IPS DF 4.7 (cell line): ENCODE measurements around the gene FREM2.
A peak's percentile ranks its signal among the peaks of the same experiment; 100 is the strongest.

Source experiments
- DNase-seq: peaks from one replicate; pipeline ENCODE4 v3.0.0-alpha.2; 2013; ENCODE audit warnings: low spot score; ENCODE audit errors: extremely low read depth

Gene FREM2

DNA sequence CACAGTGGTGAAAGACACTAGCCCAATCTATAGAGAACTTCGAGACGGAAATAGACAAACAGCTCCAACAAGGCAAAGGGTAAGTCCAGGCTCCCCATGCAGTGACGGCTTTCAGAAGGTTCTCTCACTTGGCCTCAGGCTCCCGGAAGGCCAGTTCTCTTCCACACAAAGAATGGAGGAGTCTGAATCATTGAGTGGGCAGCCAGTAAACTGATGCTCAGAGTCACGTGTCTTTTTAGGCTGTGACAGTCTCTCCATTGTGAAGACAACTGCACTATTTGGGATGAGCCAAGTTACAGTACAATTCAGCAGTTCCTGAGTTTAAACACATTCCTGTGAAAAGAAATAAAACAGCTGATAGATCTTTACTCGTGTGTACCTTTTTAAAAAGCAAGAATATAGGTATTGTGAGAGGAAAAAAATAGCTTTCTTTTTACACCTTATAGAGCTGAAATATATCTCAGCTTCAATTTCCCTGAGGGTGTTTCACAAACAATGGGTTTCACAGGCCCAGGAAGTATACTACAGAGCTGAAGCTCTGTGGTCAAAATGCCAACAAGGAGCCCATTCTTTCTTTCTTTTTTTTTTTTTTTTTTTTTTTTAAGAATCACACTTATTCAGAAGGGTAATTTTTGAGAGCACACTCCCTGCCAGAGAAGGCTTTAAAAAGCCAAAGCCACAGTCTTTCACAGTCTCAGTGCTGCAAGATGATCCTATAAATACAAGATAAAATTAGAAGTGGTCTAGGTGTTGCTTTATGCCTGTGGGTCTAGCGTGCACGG, 135.1 kb downstream of the FREM2 start:
- no peak for DNase-seq

GRCh38 chr13:38824342-38824741, 137.5 kb downstream of the FREM2 start:
- no peak for DNase-seq

DNA sequence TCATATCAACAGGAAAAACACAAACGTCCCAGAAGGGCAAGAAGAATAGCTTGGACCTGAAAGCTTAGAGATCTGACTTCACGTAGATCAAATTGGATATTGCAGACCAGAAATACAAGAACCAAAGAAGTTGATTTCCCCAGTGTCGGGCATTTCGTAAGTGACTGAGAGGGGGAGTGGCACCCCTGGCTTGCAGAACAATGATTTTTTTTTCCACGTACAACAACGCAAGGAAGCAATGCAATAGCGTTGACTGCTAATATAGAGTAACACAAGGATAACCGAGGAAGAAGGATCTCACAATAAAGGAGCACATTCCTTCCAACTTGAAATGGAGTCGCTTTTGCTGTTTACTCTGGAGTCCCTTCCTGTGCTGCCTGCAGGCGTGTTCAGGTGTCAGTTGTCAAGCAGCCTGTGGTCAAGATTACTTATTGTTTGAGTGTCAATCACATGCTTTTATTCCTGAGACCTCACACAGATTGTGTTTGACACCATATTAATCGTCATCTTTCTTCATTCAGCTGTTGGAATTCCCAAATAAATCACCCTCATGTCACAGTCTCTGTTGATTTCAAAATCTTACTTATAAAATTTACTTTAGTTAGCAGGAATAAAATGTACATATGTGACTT, 139.4 kb downstream of the FREM2 start:
- DNase-seq = no peak

DNA sequence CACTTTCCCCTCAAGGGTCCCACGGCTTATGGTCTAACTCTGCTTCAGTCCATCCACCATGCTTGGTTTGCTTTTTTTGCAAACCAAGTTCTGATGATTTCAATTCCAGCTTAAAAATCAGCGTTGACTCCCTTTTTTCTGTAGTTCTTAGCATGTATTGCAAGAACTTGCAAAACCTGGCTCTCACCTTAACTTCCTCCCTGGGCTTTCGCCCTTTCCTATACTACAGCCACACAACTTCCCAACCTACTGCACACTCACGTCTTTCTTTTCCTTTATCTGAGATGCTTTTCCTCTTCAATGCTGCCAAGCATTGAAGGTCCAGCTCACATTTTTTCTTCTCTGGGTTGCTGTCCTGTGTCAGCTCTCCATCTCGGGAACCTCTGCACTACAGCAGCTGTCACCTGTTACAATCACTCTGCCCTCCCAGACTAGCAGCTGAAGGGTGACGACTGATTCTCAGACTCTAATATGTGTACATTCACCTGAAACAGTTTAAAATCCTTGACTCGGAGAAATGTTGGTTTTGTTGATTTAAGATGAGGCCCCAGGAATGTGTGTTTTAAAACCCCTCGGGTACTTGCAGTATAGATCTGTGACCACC, 143.7 kb downstream of the FREM2 start:
- no peak for DNase-seq

DNA sequence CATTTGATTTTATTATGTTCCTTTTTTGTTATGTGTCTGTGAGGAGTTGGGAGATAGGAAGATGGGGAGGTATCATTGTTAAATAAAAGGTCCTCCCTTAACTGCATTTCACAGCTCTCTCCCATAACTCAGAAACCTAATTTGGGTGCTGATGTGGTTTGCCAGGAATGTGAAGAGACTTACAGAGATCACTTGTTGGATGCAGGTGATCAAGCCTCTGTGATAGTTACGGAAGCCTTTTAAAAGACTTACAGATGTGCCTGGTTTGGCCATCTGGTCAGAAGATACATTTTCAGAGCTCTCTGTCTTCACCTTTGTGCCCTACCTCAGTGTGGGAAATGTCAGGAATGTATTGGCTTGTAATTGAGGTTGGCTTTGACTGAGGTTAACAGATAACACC, 157.7 kb downstream of the FREM2 start:
- DNase-seq = no peak

- DNase-seq = no peak
These were observed 161.5 kb downstream of the FREM2 start for GRCh38 chr13:38848360-38848759.

- no peak for DNase-seq
These were observed 162.4 kb downstream of the FREM2 start for GRCh38 chr13:38849315-38849714.

DNA sequence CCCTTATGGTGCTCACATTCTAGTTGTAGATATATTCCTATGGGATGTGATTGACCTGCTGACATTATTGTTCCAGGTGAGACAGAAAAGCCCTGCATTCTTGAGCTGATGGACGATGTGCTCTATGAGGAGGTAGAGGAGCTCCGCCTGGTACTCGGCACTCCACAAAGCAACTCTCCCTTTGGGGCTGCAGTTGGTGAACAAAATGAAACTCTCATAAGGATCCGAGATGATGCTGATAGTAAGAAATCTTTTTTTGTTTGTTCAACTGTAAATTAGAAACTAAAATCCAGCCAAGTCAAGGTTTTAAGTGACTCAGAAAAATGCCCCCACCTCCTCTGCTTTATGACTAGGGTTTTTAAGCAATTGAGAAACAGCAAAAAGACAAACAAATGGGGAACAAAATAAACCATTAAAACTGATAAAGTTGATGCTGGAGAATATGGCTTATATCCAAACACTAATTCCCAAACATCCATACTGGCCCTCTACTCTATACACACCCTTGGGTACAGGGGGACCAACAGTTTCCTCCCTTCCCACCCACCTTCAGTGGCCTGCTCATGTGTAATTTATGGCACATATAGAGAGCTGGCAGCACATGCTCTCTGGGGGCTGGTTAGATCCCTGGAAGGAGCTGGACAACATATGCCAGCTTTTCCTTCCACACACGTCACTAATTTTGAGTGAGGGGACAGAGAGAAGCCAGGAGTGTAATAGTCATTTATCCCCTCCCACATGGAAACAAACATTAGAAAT, 164.2 kb downstream of the FREM2 start:
- DNase-seq = no peak

DNA sequence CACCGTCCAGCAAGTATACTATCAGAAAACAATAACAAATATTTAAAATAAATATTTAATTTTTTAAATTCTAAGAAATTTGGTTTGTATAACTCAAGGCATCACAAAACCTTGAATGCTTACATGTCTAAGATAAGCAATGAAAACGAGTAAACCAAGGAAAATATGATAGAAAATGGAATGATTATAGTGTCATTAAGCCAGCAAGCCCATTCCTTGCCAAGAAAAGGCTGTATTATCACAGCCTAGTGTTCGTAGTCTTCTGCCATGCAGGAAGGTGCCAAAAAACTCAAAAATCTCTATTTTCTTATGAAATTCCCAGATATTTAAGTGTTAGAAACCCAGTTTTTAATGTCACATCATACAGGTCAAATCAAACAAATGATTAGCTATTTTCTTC, 167.3 kb downstream of the FREM2 start:
- DNase-seq = no peak

- no peak for DNase-seq
These were observed 169.2 kb downstream of the FREM2 start for GRCh38 chr13:38856065-38856464.

GRCh38 chr13:38862443-38862842, 175.6 kb downstream of the FREM2 start:
- no peak for DNase-seq

- DNase-seq = no peak
These were observed 176.7 kb downstream of the FREM2 start for GRCh38 chr13:38863536-38863935.

GRCh38 chr13:38866649-38867048, 179.8 kb downstream of the FREM2 start:
- DNase-seq = no peak

GRCh38 chr13:38868399-38868798, 181.5 kb downstream of the FREM2 start:
- no peak for DNase-seq

DNA sequence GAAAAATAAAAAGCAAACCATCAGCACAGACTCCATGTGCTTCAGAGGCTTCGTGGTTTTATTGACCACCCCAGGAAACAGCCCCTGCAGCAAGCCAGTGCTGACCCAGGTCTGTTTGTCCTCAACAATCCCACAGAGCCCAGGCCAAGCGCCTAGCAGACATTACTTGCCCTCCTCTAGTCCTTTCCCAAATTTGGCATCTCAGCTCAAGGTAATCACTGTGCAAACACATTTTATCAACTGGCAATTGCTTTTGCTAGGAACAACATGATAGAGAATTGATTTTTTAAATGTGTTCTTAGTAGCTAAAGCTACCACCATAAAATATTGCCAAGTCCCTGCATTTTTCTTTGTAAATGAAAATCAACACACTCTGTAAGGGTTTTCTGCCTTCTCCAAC, 182.0 kb downstream of the FREM2 start:
- DNase-seq = no peak

DNA sequence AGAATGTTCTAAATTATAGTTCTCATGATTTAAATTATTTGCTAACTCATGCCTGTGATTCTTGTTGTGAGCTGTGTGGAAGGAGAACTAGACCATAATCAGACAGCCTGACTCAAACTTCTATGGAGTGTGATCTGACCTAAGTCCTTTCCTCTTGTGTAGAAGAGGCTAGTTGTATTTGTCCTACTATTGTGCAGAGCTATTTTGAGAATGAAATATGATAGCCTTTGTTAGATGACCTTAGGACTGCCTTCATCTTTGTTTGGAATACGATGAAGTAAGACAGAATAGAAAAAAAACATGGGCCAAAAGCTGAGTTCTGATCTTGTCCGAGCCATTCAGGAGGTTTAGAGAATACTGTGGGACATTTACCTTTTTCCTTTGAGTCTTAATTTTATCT, 184.4 kb downstream of the FREM2 start:
- DNase-seq = no peak

DNA sequence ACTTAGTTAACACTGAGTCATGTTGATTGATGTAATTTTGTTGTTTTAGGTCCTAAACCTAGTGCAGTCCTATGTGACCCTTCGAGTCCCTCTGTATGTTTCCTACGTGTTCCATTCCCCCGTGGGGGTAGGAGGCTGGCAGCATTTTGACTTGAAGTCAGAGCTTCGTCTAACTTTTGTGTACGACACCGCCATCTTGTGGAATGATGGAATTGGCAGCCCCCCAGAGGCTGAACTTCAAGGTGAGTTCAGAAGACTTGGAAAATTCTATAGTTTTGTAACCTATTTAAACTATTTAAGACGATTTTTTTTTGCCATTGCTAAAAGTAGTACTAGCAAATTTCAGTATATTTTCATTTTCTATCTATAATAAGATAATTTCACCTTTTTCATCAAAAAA, 185.8 kb downstream of the FREM2 start:
- peak; percentile 44 for DNase-seq

- no peak for DNase-seq
These were observed 188.5 kb downstream of the FREM2 start for GRCh38 chr13:38875186-38875875.

GRCh38 chr13:38879278-38879677, 192.4 kb downstream of the FREM2 start:
- no peak for DNase-seq

DNA sequence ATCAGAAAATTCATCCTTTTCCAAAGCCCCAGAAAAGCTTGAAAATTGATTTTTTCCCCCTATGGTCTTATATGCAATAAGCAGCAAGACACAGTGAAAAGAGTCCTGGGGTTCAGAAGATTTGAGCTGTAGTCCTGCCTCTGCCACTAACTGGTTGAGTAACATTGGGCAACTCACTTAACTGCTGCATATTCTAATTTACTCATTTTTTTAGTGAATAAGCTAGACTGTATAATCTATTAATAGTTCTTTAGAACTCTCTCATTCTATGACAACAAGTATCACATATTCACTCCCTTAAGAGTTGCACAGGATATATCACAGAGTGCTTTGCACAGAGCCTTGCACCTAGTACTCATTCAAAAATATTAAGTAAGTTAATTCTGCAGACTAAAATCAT, 192.9 kb downstream of the FREM2 start:
- no peak for DNase-seq

- DNase-seq = no peak
These were observed 193.5 kb downstream of the FREM2 start for GRCh38 chr13:38880397-38880796.
